ENCODE measurements around the gene UNC50. TPM values are rescaled to one million over a fixed set of nuclear protein-coding genes. Genes with fewer than 3 reads are reported as not detected.

Gene UNC50
- total and polyA plus RNA-seq, 4 donors = 22.2 to 37.9 (median 29.8) TPM

- TF ChIP-seq YY1 (IDR thresholded peaks at IDR 0.05) = no peak
- no peak for TF ChIP-seq ATF3 (IDR thresholded peaks at IDR 0.05)
- no peak for TF ChIP-seq FOXA2 (IDR thresholded peaks at IDR 0.05)
- TF ChIP-seq EGR1 (IDR thresholded peaks at IDR 0.05; ENCODE audit: low read depth in 2 of 2) = no peak
- no peak overlapping the region for H3K4me3 ChIP-seq (ENCODE audit: low read depth in 1 of 3, low read length in 3 of 3)
- H3K9ac ChIP-seq (ENCODE audit: low read depth in 1 of 2, low read length in 2 of 2) = no peak overlapping the region
- no peaks in the 10 kb centered on the region for H3K9me3 ChIP-seq (ENCODE audit: control insufficient read depth in 4 of 4, low read length in 3 of 4)
- H3K27me3 ChIP-seq (ENCODE audit: control insufficient read depth in 4 of 4, insufficient read depth in 4 of 4, low read length in 3 of 4) = no peaks in the 10 kb centered on the region
- H3K27ac ChIP-seq (ENCODE audit: low read depth in 1 of 2, low read length in 2 of 2) = no peak overlapping the region
- WGBS = 96% methylated on average over 9 of the region's 9 CpGs
- no peaks in the 10 kb centered on the region for H3K4me1 ChIP-seq (ENCODE audit: control insufficient read depth in 4 of 4, insufficient read depth in 4 of 4, low read length in 3 of 4)
- no peak for DNase-seq (ENCODE audit: low spot score)
- H3K36me3 ChIP-seq (ENCODE audit: control insufficient read depth in 4 of 4, insufficient read depth in 3 of 4, low read depth in 1 of 4, low read length in 3 of 4) = peaks cover 5 to 33% (median 9%) of the 10 kb centered on the region in 4 donors
Measured at GRCh38 chr2:98571796-98572195, 36.6 kb upstream of the UNC50 start.

GRCh38 chr2:98572211-98572610, 36.2 kb upstream of the UNC50 start:
- H3K36me3 ChIP-seq (ENCODE audit: control insufficient read depth in 4 of 4, insufficient read depth in 3 of 4, low read depth in 1 of 4, low read length in 3 of 4) = peaks cover 2 to 37% (median 9%) of the 10 kb centered on the region in 4 donors
- 94% methylated on average over 5 of the region's 5 CpGs for WGBS

GRCh38 chr2:98572676-98573075, 35.7 kb upstream of the UNC50 start:
- H3K9ac ChIP-seq (ENCODE audit: low read depth in 1 of 2, low read length in 2 of 2) = no peak overlapping the region
- H3K27ac ChIP-seq (ENCODE audit: low read depth in 1 of 2, low read length in 2 of 2) = no peak overlapping the region
- TF ChIP-seq RXRA (IDR thresholded peaks at IDR 0.05) (no peak), HNF4G (IDR thresholded peaks at IDR 0.05) (no peak), ZBTB33 (IDR thresholded peaks at IDR 0.05) (no peak), TAF1 (conservative IDR thresholded peaks at IDR 0.05) (no peak), CTCF (IDR thresholded peaks at IDR 0.05; ENCODE audit: low read depth, low read length, missing input control) (no peak), ATF3 (IDR thresholded peaks at IDR 0.05) (no peak), GABPA (IDR thresholded peaks at IDR 0.05 in 1 of 2, conservative IDR thresholded peaks at IDR 0.05 in 1 of 2) (no peak), YY1 (IDR thresholded peaks at IDR 0.05) (no peak), JUND (IDR thresholded peaks at IDR 0.05) (no peak), REST (IDR thresholded peaks at IDR 0.05) (no peak), FOXA2 (IDR thresholded peaks at IDR 0.05) (no peak), MAX (IDR thresholded peaks at IDR 0.05) (no peak), NR2F2 (IDR thresholded peaks at IDR 0.05) (no peak), SP1 (IDR thresholded peaks at IDR 0.05) (no peak), HNF4A (conservative IDR thresholded peaks at IDR 0.05) (no peak), RAD21 (IDR thresholded peaks at IDR 0.05) (no peak)
- H3K4me1 ChIP-seq (ENCODE audit: control insufficient read depth in 4 of 4, insufficient read depth in 4 of 4, low read length in 3 of 4) = no peaks in the 10 kb centered on the region
- peaks cover 2 to 41% (median 12%) of the 10 kb centered on the region in 4 donors for H3K36me3 ChIP-seq (ENCODE audit: control insufficient read depth in 4 of 4, insufficient read depth in 3 of 4, low read depth in 1 of 4, low read length in 3 of 4)
- no peak for DNase-seq (ENCODE audit: low spot score)
- no peak overlapping the region for H3K4me3 ChIP-seq (ENCODE audit: low read depth in 1 of 3, low read length in 3 of 3)
- no peaks in the 10 kb centered on the region for H3K27me3 ChIP-seq (ENCODE audit: control insufficient read depth in 4 of 4, insufficient read depth in 4 of 4, low read length in 3 of 4)
- WGBS = 94% methylated on average over 15 of the region's 15 CpGs
- H3K9me3 ChIP-seq (ENCODE audit: control insufficient read depth in 4 of 4, low read length in 3 of 4) = no peaks in the 10 kb centered on the region

More at GRCh38 chr2:98572211-98572610, 36.2 kb upstream of the UNC50 start:
- Histone ChIP-seq H3K9ac (ENCODE audit: low read depth in 1 of 2, low read length in 2 of 2) (no peak overlapping the region), H3K4me3 (ENCODE audit: low read depth in 1 of 3, low read length in 3 of 3) (no peak overlapping the region), H3K4me1 (ENCODE audit: control insufficient read depth in 4 of 4, insufficient read depth in 4 of 4, low read length in 3 of 4) (no peaks in the 10 kb centered on the region), H3K27me3 (ENCODE audit: control insufficient read depth in 4 of 4, insufficient read depth in 4 of 4, low read length in 3 of 4) (no peaks in the 10 kb centered on the region), H3K27ac (ENCODE audit: low read depth in 1 of 2, low read length in 2 of 2) (no peak overlapping the region), H3K9me3 (ENCODE audit: control insufficient read depth in 4 of 4, low read length in 3 of 4) (no peaks in the 10 kb centered on the region)
- no peak for TF ChIP-seq FOXA2 (IDR thresholded peaks at IDR 0.05)
- TF ChIP-seq HNF4G (IDR thresholded peaks at IDR 0.05) = no peak
- TF ChIP-seq RXRA (IDR thresholded peaks at IDR 0.05) = no peak
- no peak for TF ChIP-seq EGR1 (IDR thresholded peaks at IDR 0.05; ENCODE audit: low read depth in 2 of 2)
- no peak for TF ChIP-seq SP1 (IDR thresholded peaks at IDR 0.05)
- no peak for DNase-seq (ENCODE audit: low spot score)
